ENCODE data around the gene NCKAP5.

DNA sequence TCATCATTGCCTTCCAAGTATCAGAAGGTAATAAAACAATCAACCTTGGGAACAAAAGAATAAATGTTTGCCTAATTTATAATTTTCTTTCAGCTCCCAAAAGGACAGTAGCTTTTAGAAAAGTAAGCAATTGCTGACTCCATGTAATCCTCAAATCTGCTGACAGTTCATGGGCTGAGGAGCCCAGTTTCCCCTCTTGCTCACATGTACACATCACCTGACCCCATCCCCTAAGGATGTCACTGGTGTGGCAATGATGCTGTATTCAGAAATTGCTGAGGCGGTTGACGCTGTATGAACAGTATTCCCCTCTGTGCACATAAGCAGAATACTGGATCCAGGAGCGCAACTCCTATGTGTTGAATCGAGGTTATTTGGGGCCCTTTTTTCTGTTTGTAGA, 842.1 kb downstream of the NCKAP5 start:
- TF ChIP-seq, protein P1, sequence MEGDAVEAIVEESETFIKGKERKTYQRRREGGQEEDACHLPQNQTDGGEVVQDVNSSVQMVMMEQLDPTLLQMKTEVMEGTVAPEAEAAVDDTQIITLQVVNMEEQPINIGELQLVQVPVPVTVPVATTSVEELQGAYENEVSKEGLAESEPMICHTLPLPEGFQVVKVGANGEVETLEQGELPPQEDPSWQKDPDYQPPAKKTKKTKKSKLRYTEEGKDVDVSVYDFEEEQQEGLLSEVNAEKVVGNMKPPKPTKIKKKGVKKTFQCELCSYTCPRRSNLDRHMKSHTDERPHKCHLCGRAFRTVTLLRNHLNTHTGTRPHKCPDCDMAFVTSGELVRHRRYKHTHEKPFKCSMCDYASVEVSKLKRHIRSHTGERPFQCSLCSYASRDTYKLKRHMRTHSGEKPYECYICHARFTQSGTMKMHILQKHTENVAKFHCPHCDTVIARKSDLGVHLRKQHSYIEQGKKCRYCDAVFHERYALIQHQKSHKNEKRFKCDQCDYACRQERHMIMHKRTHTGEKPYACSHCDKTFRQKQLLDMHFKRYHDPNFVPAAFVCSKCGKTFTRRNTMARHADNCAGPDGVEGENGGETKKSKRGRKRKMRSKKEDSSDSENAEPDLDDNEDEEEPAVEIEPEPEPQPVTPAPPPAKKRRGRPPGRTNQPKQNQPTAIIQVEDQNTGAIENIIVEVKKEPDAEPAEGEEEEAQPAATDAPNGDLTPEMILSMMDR (IDR thresholded peaks at IDR 0.05) = no peak
- TF ChIP-seq POLR2A (IDR thresholded peaks at IDR 0.05) = no peak
- TF ChIP-seq POLR2AphosphoS5 (IDR thresholded peaks at IDR 0.05; ENCODE audit: insufficient read depth in 1 of 2, low read depth in 1 of 2) = no peak

Measured in vagina (tissue), 2 donors.